Astrocyte of the cerebellum (primary cell): Measurements from ENCODE around the gene PTPN14.

Source experiments
- DNase-seq: peaks from one replicate; pipeline ENCODE4 v3.0.0-alpha.2; 2011; ENCODE audit warnings: low read depth
- H3K4me3 ChIP-seq: 2 replicates; pipeline ENCODE4 v1.5.1; 2011; ENCODE audit warnings: mild to moderate bottlenecking, low read depth, low read length, moderate library complexity
- in situ Hi-C: cut with HindIII; loops from 2 replicates; pipeline ENCODE4 v1.10.0; 2017; ENCODE audit warnings: low sequenced_read_pairs
- TF ChIP-seq, protein P1 (sequence below): IDR thresholded peaks from 2 replicates; pipeline ENCODE4 v1.5.1; 2012; ENCODE audit warnings: low read length, low read depth, moderate library complexity, mild to moderate bottlenecking; ENCODE audit errors: missing control alignments

Gene PTPN14

DNA sequence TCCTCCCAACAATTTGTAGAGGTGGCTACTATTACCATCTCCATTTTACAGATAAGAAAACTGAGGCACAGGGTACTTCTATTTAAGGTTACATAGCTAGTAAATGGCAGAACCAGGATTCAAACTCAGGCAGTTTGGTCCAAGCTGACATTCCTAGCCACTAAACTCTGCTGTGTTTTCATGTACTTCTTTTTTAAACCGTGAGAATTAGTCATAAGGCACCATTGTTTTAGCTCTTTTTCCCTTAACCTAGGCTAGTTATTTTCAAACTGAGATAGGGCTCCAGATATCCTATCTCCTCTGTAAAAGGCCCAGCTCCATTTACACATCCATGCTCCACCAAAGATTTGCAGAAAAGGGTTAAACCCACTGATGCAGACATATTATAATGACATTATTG is 92.9 kb downstream of the PTPN14 start:
- in situ Hi-C loops = no loop called here
- no peak overlapping the region for H3K4me3 ChIP-seq
- TF ChIP-seq, protein P1, sequence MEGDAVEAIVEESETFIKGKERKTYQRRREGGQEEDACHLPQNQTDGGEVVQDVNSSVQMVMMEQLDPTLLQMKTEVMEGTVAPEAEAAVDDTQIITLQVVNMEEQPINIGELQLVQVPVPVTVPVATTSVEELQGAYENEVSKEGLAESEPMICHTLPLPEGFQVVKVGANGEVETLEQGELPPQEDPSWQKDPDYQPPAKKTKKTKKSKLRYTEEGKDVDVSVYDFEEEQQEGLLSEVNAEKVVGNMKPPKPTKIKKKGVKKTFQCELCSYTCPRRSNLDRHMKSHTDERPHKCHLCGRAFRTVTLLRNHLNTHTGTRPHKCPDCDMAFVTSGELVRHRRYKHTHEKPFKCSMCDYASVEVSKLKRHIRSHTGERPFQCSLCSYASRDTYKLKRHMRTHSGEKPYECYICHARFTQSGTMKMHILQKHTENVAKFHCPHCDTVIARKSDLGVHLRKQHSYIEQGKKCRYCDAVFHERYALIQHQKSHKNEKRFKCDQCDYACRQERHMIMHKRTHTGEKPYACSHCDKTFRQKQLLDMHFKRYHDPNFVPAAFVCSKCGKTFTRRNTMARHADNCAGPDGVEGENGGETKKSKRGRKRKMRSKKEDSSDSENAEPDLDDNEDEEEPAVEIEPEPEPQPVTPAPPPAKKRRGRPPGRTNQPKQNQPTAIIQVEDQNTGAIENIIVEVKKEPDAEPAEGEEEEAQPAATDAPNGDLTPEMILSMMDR = no peak
- DNase-seq = no peak

DNA sequence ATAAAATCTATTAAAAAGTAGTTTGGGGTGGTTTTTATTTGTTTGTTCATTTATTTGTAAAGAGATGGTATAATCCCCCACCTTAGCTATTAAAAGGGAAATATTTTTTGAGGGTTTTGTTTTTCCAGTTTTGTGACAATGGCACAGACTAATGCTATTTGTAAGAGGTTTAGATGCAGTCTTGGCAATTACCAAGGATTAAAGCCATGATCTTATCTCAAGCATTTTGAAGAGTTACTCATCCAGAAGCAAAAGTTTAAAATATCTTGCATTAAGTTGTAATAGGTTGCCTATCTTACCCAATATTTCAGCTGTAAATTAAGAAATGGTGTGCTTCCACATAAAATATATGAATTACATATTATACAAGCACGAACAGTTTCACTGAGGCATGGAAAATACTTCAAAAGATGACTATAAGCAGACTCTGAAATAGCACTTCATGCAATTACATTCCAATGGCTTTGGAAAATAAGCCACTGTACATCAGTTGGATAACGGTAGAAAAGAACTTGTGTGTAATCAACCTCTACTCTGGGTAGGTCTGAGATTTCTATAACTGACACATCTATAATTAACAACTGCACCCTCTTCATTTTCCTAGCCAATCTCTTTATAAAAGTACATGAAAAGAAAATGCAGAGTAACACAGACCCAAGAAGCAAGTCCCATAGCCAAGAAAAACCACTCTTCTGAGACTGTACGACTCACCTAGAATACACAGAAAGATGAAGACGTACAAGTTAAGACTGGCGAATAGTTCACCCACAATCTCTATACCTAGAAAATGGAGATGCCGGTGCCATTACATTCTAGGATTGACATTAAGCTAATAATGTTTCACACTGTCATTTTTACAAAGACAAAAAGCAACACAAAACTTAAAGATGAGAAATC is 95.2 kb downstream of the PTPN14 start:
- in situ Hi-C loops = no loop called here
- DNase-seq = no peak
- TF ChIP-seq, protein P1 = no peak
- no peak overlapping the region for H3K4me3 ChIP-seq

DNA sequence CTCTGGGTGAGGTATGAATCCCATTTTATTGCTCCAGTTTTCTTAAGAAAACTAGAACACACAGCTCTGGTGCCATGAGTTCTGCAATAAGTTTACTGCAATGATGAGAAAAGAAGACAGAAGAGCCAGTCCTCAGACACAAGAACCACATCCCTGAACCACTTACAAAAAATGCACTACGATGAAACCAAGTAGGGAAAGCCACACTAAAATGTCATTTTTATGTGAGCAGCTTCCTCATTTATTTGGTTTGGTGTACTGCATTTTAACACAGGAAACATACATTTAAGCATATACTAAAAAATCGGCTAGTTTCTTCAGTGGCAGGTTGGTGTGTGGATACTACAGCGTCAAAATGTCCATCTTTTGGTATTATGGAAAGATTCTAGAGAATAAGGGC is 95.9 kb downstream of the PTPN14 start:
- TF ChIP-seq, protein P1 = no peak
- in situ Hi-C loops = no loop called here
- no peak overlapping the region for H3K4me3 ChIP-seq
- no peak for DNase-seq

DNA sequence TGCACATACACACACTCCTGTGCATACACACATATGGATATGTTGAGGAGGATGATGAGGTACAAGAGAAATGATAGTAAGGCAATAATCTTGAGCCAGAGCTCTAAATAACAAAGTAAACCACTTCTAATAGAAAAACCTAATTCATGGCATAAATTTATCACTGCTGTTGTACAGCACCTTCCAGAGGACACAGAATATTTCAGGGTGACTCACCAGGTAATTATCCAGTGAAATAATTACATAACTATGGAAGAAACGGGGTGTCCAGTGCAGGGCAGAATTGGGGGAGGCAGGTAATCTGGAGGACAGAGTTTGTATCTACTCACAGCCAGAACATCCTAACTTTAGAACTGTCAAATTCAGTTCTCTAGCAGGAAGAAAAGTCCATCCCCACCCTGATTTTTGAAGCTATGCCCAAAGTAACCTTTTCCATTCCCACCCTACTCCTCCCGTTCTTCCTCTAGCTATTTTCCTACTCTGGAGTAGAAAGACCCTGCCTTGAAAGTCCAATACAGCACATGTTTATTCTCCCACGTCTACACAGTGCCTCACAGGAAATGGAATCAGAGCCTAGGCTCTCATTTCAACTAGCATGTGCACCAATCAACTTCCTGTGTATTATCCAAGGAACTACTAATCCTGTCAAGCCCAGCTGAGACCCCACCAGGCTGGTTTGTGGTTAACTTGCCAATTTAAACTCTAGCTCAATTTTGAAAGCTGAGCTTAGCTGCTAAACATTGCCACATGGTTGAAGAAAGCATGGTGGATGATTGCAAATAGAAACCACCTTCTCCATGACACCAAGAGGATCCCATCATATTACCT is 96.6 kb downstream of the PTPN14 start:
- in situ Hi-C loops = no loop called here
- DNase-seq = peak; percentile 49
- H3K4me3 ChIP-seq = no peak overlapping the region
- TF ChIP-seq, protein P1 = no peak

DNA sequence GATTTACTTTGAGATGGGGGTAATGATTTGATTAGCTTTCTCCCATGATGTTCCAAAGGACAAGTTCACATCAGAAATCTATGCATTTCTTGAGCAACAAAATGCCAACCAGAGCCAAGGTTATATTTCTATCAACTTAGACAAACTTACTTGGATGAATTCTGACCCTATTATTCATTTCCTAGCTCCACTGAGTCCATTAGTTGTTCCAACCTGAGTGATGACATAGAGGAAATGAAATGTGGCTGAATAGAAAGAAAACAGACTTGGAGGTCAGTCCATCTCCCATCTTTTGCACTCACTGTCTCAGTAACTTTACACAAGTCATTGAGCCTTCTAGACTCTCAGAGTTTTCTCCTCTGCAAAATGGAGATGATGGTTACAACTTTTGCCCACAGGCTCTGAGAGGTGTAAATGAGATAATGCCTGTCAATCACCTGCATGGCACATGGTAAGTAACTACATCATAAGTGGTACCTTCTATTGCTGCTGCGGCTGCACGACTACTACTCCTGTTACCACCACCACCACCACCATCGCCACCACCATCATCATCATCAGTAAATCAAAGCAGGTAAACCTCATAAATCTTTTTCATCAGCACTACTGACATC is 98.2 kb downstream of the PTPN14 start:
- TF ChIP-seq, protein P1 = no peak
- H3K4me3 ChIP-seq = no peak overlapping the region
- in situ Hi-C loops = no loop called here
- no peak for DNase-seq

DNA sequence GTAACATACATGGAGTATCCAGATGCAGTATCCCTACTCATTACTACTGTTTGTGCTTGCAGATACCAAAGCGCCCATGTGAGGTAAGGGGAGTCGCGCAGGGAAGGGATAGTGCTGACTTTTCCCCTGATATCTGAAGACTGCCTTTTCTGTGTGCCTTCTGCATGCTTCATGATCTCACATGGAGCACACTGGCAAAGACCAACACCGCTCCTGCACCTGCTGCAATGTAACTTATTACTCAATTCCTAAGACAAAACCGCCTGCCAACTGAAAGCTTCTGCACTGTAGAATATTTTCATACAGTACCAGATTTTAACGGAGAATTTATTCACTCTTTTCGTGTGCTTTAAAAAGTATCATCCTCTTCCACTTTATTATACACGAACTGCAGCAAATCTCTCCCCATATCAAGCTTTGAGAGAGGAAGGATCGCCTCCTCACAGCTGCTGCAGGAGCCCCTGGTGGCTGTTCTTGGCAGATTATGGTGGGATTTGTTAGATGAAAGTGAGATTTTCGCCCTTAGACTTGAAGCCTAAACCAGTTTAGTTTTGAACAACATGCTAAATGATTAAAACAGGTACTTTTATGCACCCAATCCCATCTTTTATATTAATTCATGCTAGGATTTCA is 99.1 kb downstream of the PTPN14 start:
- TF ChIP-seq, protein P1 = peak; percentile 39
- in situ Hi-C loops = no loop called here
- H3K4me3 ChIP-seq = no peak overlapping the region
- DNase-seq = no peak
